Activated naive CD4-positive, alpha-beta T cell treated with anti-CD3 and anti-CD28 coated beads for 36 hours (primary cell): ENCODE data around the gene SERTAD4. TPM values are rescaled to one million over a fixed set of nuclear protein-coding genes. Genes with fewer than 3 reads are reported as not detected.

Experiments
- total RNA-seq, 2 experiments: library from RNA; stranded (reverse); gene quantifications; one replicate each; pipeline ENCODE4 v1.2.3, GENCODE V29; 2021

The SERTAD4 gene
- total RNA-seq, 2 experiments from 2014 or later = not detected

Other genes starting within 250 kb of the SERTAD4 start
- gene HHAT, start 96.1 kb downstream of the SERTAD4 start, total RNA-seq = 1 to 10 TPM; 3.6 to 3.9 TPM